NCI-H526 (cell line): Measurements from ENCODE around the gene SPOCK2.
A peak's percentile ranks its signal among the peaks of the same experiment; 100 is the strongest.
"Not testable (repeated sequence)": the region's sequence is repeated elsewhere in the genome, so short reads cannot be mapped to it uniquely, and the experiment has no call there.

ENCODE experiments used
- DNase-seq, 2 experiments: peaks; one replicate each; lab custom pipeline; 2025; lab: John Stamatoyannopoulos, UW

Gene SPOCK2

GRCh38 chr10:72056932-72057751 is 31.2 kb downstream of the SPOCK2 start:
- DNase-seq: no peak

GRCh38 chr10:72056113-72056512 is 32.2 kb downstream of the SPOCK2 start:
- DNase-seq: no peak

GRCh38 chr10:72053690-72054089 is 34.7 kb downstream of the SPOCK2 start:
- DNase-seq: no peak

- no peak for DNase-seq
These were observed 37.5 kb downstream of the SPOCK2 start for GRCh38 chr10:72050873-72051272.

- DNase-seq: peak in 1 of 2 experiments; percentile 29
These were observed 38.2 kb downstream of the SPOCK2 start for GRCh38 chr10:72049969-72050781.

- no peak for DNase-seq
These were observed 38.9 kb downstream of the SPOCK2 start for GRCh38 chr10:72049472-72049871.

- DNase-seq: peak; percentile 70 to 90
These were observed 39.8 kb downstream of the SPOCK2 start for GRCh38 chr10:72048450-72049124.

- DNase-seq: no peak
These were observed 42.8 kb downstream of the SPOCK2 start for GRCh38 chr10:72045586-72045985.

- no peak for DNase-seq
These were observed 43.8 kb downstream of the SPOCK2 start for GRCh38 chr10:72044417-72045041.

GRCh38 chr10:72043016-72043834 is 45.1 kb downstream of the SPOCK2 start:
- DNase-seq: no peak

- no peak for DNase-seq
These were observed 46.9 kb downstream of the SPOCK2 start for GRCh38 chr10:72041491-72041890.

GRCh38 chr10:72039377-72039776 is 49.0 kb downstream of the SPOCK2 start:
- DNase-seq: no peak

GRCh38 chr10:72038458-72039001 is 49.8 kb downstream of the SPOCK2 start:
- no peak for DNase-seq

GRCh38 chr10:72037811-72038210 is 50.5 kb downstream of the SPOCK2 start:
- DNase-seq: no peak

- DNase-seq: no peak
These were observed 51.1 kb downstream of the SPOCK2 start for GRCh38 chr10:72037266-72037665.

GRCh38 chr10:72035252-72035887 is 53.0 kb downstream of the SPOCK2 start:
- DNase-seq: no peak

- no peak for DNase-seq
These were observed 53.6 kb downstream of the SPOCK2 start for GRCh38 chr10:72034761-72035160.

- no peak for DNase-seq
These were observed 54.3 kb downstream of the SPOCK2 start for GRCh38 chr10:72034040-72034499.

- DNase-seq: not testable (repeated sequence)
These were observed 55.8 kb downstream of the SPOCK2 start for GRCh38 chr10:72032409-72033162.

GRCh38 chr10:72031706-72032105 is 56.6 kb downstream of the SPOCK2 start:
- DNase-seq: no peak
